Central memory CD8-positive, alpha-beta T cell (primary cell): ENCODE results near the gene KCNK6.
A peak's percentile ranks its signal among the peaks of the same experiment; 100 is the strongest.

Experiments used
- ATAC-seq: fragments of 150-1000 bp; cut with Tn5 transposase; replicated peaks from 2 replicates; pipeline ENCODE4 v1.10.0; 2022; ENCODE audit warnings: mild to moderate bottlenecking, moderate FRiP score, moderate number of reproducible peaks; ENCODE audit not compliant: poor library complexity, severe bottlenecking; ENCODE audit errors: extremely low read depth
- DNase-seq, 2 donors: peaks; one replicate each; pipeline ENCODE4 v3.0.0; 2021; ENCODE audit warnings: low spot score in 2 of 2
- H3K27ac Mint-ChIP-seq: one replicate; pipeline ENCODE4 v1.8.0; 2022; ENCODE audit warnings: low read depth, mild to moderate bottlenecking, moderate library complexity, mixed read lengths
- H3K27me3 Mint-ChIP-seq: one replicate; pipeline ENCODE4 v1.8.0; 2022; ENCODE audit warnings: mixed read lengths
- H3K36me3 Mint-ChIP-seq: one replicate; pipeline ENCODE4 v1.8.0; 2022; ENCODE audit warnings: mild to moderate bottlenecking, moderate library complexity, mixed read lengths; ENCODE audit not compliant: insufficient read depth
- H3K4me1 Mint-ChIP-seq: one replicate; pipeline ENCODE4 v1.8.0; 2022; ENCODE audit warnings: mixed read lengths
- H3K4me3 Mint-ChIP-seq: one replicate; pipeline ENCODE4 v1.8.0; 2022; ENCODE audit warnings: mild to moderate bottlenecking, moderate library complexity, mixed read lengths
- H3K9me3 Mint-ChIP-seq: one replicate; pipeline ENCODE4 v1.8.0; 2022; ENCODE audit warnings: mixed read lengths

The KCNK6 gene

DNA sequence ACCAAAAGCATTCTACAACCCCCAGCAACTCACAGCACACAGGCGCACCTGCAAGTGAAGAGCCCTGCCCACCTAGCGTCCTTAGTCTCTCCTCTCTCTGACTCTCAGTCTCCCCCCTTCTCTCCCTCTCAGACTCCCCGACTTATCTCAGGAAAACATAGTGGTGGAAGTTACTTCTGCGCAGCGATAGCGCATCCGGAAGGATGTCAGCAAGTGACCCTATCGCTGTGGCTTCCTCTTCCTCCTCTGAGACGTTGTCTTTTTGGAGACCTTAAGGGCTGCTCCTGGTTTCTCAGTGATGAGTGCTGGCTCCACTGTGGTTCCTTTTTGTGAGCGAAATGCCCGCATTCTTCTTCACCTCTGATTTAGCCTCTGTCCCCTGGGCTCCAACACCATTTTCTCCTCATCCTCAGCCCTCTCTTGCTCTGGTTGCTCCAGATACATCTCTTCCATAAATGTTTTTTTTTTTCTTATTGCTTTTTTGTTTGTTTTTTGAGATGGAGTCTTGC lies 2.5 kb upstream of the KCNK6 start:
- peak overlapping the region; percentile 91 for H3K27ac Mint-ChIP-seq
- peak overlapping the region; percentile 79 for H3K4me3 Mint-ChIP-seq
- DNase-seq, result no peak
- H3K27me3 Mint-ChIP-seq, result no peaks in the 10 kb centered on the region
- peaks cover 58% of the 10 kb centered on the region for H3K4me1 Mint-ChIP-seq
- peaks cover 15% of the 10 kb centered on the region for H3K36me3 Mint-ChIP-seq
- no peak for ATAC-seq
- no peaks in the 10 kb centered on the region for H3K9me3 Mint-ChIP-seq

DNA sequence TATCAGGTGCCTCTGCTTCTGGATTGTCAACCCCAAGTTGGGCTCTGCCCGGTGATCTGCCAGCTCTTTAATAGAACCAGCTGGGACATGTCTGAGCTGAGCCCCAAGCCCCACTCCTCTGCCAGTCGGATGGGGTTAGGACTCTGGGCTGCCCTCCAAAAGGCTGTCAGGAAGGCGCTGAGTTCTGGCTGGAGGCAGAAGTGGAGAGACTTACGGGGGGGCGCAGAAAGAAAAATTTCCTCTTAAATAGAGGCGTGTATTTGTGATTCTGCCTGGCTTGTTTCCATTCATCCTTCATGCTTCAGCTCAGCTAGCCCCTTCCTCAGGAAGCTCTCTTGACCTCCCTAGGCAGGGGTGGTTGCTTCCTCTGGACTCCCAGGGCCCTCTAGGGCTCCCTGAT lies 985 bp upstream of the KCNK6 start:
- ATAC-seq (no peak), DNase-seq (no peak)
- H3K36me3 Mint-ChIP-seq, result peaks cover 13% of the 10 kb centered on the region
- H3K27ac Mint-ChIP-seq, result peak overlapping the region; percentile 73
- H3K9me3 Mint-ChIP-seq, result no peaks in the 10 kb centered on the region
- peaks cover 57% of the 10 kb centered on the region for H3K4me1 Mint-ChIP-seq
- H3K27me3 Mint-ChIP-seq, result no peaks in the 10 kb centered on the region
- peak overlapping the region; percentile 41 for H3K4me3 Mint-ChIP-seq

DNA sequence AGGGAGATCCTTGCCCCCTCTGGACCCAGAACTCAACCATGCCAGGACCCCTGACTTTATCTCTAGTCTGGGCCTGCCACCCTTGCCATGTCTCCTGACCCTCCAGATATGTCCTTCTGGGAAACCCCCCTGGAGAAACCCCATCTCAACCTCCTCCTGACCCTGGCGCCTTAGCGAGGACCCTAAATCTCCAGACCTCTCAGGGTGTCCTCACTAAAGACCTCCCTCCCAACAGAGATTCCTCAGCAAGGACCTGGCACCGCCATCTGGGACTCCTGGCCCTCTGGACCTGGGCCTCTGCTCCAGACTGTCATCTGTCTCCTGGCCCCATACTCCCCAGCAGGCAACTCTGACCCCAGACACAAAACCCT lies 1.3 kb downstream of the KCNK6 start:
- peaks cover 12% of the 10 kb centered on the region for H3K36me3 Mint-ChIP-seq
- no peaks in the 10 kb centered on the region for H3K27me3 Mint-ChIP-seq
- no peaks in the 10 kb centered on the region for H3K9me3 Mint-ChIP-seq
- peaks cover 48% of the 10 kb centered on the region for H3K4me1 Mint-ChIP-seq
- H3K4me3 Mint-ChIP-seq, result peak overlapping the region; percentile 83
- peak overlapping the region; percentile 75 for H3K27ac Mint-ChIP-seq
- ATAC-seq (no peak), DNase-seq (no peak)

DNA sequence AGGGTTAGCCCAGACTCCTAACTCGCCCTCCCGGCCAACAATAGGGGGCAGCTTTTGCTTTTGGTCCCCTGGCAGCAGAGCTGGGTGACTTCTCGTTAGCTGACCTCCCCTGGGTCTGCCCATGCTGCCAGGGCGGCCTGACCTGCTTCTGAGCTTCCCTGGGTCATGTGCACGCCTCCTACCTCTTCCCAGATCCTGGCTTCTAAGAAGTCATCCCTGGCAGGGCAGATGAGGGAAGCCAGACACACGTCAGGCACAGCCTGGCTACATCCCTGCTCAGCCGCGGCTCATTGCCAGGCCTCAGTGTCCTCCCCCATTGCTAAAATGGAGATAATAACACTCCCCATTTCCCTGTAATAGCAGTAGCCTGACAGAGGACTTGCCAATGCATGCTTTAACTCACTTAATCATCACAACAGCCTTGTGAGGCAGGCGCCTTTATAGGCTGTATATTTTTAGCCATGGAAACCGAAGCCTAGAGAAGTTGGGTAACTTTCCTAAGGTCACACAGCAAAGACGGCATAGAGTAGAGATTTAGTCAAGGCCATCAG lies 2.1 kb downstream of the KCNK6 start:
- peak overlapping the region; percentile 83 for H3K4me3 Mint-ChIP-seq
- DNase-seq (no peak), ATAC-seq (no peak)
- H3K27ac Mint-ChIP-seq, result no peak overlapping the region
- H3K4me1 Mint-ChIP-seq, result peaks cover 42% of the 10 kb centered on the region
- no peaks in the 10 kb centered on the region for H3K9me3 Mint-ChIP-seq
- H3K27me3 Mint-ChIP-seq, result no peaks in the 10 kb centered on the region
- H3K36me3 Mint-ChIP-seq, result peaks cover 9% of the 10 kb centered on the region

DNA sequence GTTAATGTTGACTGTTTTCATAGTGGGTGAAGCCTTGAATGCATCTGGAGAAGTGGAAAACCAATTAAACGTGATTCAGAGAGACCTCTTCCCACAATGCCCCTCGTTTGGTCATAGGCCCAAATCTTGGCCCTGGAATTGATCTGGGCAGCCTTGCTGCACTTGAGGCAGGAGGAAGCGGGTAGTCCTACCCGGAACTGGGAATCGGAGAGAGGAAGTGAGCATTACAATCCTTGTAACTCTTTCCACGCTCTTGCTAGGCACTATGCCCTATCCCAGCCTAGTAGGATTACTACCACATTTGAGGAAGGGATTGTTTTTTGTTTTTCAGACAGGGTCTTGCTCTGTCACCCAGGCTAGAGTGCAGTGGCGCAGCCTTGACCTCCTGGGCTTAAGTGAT lies 3.6 kb downstream of the KCNK6 start:
- Mint-ChIP-seq H3K27ac (no peak overlapping the region), H3K4me3 (no peak overlapping the region), H3K27me3 (no peaks in the 10 kb centered on the region), H3K4me1 (peaks cover 32% of the 10 kb centered on the region), H3K9me3 (no peaks in the 10 kb centered on the region), H3K36me3 (peaks cover 9% of the 10 kb centered on the region)
- ATAC-seq (no peak), DNase-seq (no peak)

DNA sequence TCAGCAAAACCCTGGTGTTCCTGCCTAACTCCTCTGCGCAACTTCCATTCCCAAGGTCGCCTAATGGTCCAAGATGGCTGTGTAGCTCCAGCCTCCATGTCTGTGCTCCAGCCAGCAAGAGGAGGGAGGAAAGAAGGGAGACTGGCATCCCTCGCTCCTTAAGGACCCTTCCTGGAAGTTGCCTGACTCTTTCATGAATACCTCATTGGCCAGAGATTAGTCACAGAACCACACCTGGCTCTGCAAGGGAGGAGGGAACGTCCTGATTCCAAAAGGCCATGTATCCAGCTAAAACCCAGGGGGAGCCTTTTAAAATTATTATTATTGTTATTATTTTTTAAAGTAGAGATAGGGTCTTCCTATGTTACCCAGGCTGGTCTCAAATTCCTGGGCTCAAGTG lies 4.8 kb downstream of the KCNK6 start:
- peaks cover 9% of the 10 kb centered on the region for H3K36me3 Mint-ChIP-seq
- H3K27me3 Mint-ChIP-seq, result no peaks in the 10 kb centered on the region
- H3K27ac Mint-ChIP-seq, result no peak overlapping the region
- DNase-seq, result no peak
- peaks cover 26% of the 10 kb centered on the region for H3K4me1 Mint-ChIP-seq
- no peak for ATAC-seq
- H3K4me3 Mint-ChIP-seq, result no peak overlapping the region
- no peaks in the 10 kb centered on the region for H3K9me3 Mint-ChIP-seq

DNA sequence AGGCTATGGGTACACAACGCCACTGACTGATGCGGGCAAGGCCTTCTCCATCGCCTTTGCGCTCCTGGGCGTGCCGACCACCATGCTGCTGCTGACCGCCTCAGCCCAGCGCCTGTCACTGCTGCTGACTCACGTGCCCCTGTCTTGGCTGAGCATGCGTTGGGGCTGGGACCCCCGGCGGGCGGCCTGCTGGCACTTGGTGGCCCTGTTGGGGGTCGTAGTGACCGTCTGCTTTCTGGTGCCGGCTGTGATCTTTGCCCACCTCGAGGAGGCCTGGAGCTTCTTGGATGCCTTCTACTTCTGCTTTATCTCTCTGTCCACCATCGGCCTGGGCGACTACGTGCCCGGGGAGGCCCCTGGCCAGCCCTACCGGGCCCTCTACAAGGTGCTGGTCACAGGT lies 6.9 kb downstream of the KCNK6 start:
- DNase-seq (no peak), ATAC-seq (no peak)
- no peaks in the 10 kb centered on the region for H3K27me3 Mint-ChIP-seq
- H3K27ac Mint-ChIP-seq, result no peak overlapping the region
- H3K4me1 Mint-ChIP-seq, result peaks cover 8% of the 10 kb centered on the region
- peaks cover 2% of the 10 kb centered on the region for H3K36me3 Mint-ChIP-seq
- no peak overlapping the region for H3K4me3 Mint-ChIP-seq
- H3K9me3 Mint-ChIP-seq, result no peaks in the 10 kb centered on the region

DNA sequence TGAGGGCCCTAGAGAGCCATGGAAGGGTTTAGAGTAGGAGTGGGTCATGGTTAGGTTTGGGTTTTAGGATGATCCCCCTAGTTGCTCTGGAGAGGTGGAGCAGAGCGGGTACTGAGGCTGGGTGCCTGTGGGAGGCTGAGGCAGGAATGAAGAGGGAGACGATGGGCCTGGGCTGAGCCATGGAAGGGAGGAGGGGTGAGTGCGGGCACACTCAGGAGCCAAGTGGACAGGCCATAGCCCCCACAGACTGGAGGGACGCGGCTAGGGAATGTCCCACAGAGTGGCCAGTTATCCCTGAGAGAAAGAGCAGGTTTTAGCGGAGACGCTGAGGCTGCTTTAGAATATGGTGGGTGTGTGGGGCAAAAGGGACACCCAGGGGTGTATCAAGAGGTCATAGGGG lies 10.0 kb downstream of the KCNK6 start:
- H3K27me3 Mint-ChIP-seq, result no peaks in the 10 kb centered on the region
- no peak overlapping the region for H3K4me3 Mint-ChIP-seq
- peaks cover 2% of the 10 kb centered on the region for H3K36me3 Mint-ChIP-seq
- no peak for DNase-seq
- H3K27ac Mint-ChIP-seq, result no peak overlapping the region
- ATAC-seq, result no peak
- H3K9me3 Mint-ChIP-seq, result no peaks in the 10 kb centered on the region
- no peaks in the 10 kb centered on the region for H3K4me1 Mint-ChIP-seq

DNA sequence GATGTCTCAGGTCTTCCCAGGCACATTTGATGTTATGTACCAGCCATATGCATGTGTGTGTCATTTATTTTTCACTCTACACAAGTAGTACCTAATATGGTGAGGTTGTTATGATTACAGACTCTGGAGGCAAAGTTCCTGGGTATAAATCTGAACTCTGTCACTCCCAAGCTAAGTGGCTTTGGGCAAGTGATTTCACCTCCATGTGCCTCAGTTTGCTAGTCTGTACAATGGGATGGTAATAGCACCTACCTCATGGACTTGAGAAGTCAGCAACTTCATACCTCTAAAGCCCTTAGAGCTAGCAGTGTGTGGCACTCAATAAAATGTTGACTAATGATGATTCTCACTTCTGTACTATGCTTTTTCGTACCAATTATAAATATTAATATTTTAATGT lies 12.1 kb downstream of the KCNK6 start:
- Mint-ChIP-seq H3K36me3 (peaks cover 6% of the 10 kb centered on the region), H3K27me3 (no peaks in the 10 kb centered on the region), H3K9me3 (no peaks in the 10 kb centered on the region), H3K4me1 (peaks cover 11% of the 10 kb centered on the region), H3K4me3 (no peak overlapping the region), H3K27ac (no peak overlapping the region)
- ATAC-seq (no peak), DNase-seq (no peak)

DNA sequence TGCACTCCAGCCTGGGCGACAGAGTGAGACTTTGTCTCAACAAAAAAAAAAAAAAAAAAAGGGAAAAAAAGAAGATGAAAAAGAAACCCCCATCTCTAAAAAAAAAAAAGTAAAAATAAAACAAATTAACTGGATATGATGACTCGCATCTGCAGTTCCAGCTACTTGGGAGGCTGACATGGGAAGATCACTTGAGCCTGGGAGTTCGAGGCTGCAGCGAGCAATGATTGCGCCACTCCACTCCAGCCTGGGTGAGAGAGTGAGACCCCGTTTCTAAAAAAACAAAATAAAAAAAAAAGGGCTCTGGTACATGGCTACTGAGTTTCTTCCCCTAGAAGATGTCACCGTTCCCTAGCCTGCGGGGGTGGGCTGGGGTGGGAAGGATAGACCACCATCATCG lies 13.6 kb downstream of the KCNK6 start:
- Mint-ChIP-seq H3K27ac (no peak overlapping the region), H3K27me3 (no peaks in the 10 kb centered on the region), H3K36me3 (peaks cover 7% of the 10 kb centered on the region), H3K9me3 (no peaks in the 10 kb centered on the region), H3K4me1 (peaks cover 16% of the 10 kb centered on the region), H3K4me3 (no peak overlapping the region)
- no peak for ATAC-seq
- DNase-seq, result no peak

DNA sequence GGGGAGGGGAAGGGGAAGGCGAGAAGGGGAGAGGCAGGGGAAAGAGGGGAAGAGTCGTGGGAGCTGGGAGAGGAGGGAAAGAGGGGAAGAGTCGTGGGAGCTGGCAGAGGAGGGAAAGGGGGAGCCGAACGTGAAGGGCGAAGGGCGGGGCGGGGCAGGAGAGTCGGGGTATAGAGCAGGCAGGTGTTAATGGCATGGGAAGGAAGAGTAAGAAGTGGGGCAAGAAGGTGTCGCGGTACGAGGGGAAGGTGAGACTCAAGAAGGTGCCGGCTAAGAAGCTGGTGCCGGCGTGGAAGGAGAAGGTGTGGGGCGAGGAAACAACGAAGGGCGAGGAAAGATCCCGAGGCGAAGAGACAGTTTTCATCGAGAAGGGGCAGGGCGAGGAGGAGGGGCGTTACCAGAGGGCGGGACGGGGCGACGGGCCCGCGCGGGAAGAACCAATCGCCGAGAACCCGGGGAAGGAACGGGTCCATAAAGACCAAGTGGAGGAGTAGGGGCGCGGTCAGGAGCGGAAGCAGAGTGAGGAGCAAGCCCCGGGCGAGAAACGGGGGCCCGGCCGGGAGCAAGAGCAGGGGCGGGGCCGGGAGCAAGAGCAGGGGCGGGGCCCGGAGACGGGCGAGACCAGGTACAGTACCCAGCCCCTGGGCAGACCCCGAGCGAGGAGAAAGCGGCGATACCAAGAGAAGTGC lies 16.4 kb downstream of the KCNK6 start:
- DNase-seq, result peak; percentile 91
- Mint-ChIP-seq H3K4me3 (peak overlapping the region; percentile 90), H3K36me3 (peaks cover 14% of the 10 kb centered on the region), H3K9me3 (no peaks in the 10 kb centered on the region), H3K27me3 (no peaks in the 10 kb centered on the region), H3K27ac (peak overlapping the region; percentile 93), H3K4me1 (peaks cover 21% of the 10 kb centered on the region)
- ATAC-seq, result peak; percentile 76

DNA sequence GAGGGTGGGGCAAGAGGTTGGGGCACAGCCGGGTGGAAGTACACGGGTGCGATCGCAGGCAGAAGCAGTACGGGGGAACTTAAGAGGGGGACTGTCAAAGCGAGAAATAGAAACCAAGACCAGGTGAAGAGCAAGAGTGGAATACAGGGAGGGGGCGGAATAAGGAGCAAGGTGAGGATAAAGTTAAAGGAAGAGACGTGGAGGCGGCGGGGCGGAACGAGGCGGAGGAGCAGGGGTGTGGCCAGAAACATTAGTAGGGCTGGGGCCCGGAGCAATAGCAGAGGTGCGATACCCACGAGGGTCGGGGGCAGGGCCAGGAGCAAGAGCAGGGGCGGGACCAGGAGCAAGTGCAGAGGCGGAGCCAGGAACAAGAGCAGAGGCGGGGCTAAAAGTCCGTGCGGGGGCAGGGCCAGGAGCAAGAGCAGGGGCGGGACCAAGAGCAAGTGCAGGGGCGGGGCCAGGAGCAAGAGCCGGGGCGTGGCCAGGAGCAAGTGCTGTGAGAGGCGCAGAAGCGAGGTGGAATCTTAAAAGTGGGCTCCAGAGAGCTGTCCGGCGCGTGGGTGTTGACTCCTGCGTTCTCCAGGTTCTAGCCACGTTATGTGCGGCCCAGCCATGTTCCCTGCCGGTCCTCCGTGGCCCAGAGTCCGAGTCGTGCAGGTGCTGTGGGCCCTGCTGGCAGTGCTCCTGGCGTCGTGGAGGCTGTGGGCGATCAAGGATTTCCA lies 17.2 kb downstream of the KCNK6 start:
- H3K27me3 Mint-ChIP-seq, result no peaks in the 10 kb centered on the region
- ATAC-seq, result peak; percentile 44
- H3K27ac Mint-ChIP-seq, result peak overlapping the region; percentile 93
- peaks cover 21% of the 10 kb centered on the region for H3K4me1 Mint-ChIP-seq
- H3K9me3 Mint-ChIP-seq, result no peaks in the 10 kb centered on the region
- DNase-seq, result peak; percentile 94 to 95
- H3K36me3 Mint-ChIP-seq, result peaks cover 14% of the 10 kb centered on the region
- peak overlapping the region; percentile 90 for H3K4me3 Mint-ChIP-seq

DNA sequence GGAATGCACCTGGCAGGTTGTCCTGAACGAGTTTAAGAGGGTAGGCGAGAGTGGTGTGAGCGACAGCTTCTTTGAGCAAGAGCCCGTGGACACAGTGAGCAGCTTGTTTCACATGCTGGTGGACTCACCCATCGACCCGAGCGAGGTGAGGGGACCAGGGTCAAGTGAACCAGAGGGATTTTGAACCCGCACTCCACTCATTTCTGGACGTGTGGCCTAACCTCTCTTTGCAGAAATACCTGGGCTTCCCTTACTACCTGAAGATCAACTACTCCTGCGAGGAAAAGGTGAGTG lies 17.7 kb downstream of the KCNK6 start:
- no peaks in the 10 kb centered on the region for H3K9me3 Mint-ChIP-seq
- H3K4me1 Mint-ChIP-seq, result peaks cover 21% of the 10 kb centered on the region
- DNase-seq (no peak), ATAC-seq (no peak)
- H3K36me3 Mint-ChIP-seq, result peaks cover 14% of the 10 kb centered on the region
- peak overlapping the region; percentile 90 for H3K4me3 Mint-ChIP-seq
- H3K27ac Mint-ChIP-seq, result peak overlapping the region; percentile 93
- no peaks in the 10 kb centered on the region for H3K27me3 Mint-ChIP-seq
